GM03348 (cell line): ENCODE data around the gene TMEM168.
"Not testable (repeated sequence)": the region's sequence is repeated elsewhere in the genome, so short reads cannot be mapped to it uniquely, and the experiment has no call there.

Experiments used
- DNase-seq: peaks from one replicate; pipeline ENCODE4 v3.0.0; 2012; ENCODE audit warnings: low spot score

The TMEM168 gene

DNA sequence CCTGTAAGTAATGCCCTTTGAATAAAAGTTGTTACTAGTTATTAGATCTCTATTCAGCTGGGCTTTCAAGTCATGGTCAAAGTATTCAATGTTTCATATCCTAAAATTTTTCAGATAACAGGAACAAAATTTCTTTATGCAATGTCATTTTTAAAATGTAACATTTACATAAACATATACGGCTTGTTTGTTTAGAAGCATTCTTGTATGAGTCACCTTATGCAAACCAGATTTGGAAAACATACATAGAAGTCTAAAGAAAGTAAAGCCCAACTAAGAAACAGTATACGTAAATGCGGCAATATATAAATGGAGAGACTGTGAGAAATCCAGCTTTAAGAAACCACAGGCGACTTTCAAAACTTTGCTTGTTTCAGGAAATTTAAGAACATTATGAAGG lies 10.5 kb downstream of the TMEM168 start:
- no peak for DNase-seq

DNA sequence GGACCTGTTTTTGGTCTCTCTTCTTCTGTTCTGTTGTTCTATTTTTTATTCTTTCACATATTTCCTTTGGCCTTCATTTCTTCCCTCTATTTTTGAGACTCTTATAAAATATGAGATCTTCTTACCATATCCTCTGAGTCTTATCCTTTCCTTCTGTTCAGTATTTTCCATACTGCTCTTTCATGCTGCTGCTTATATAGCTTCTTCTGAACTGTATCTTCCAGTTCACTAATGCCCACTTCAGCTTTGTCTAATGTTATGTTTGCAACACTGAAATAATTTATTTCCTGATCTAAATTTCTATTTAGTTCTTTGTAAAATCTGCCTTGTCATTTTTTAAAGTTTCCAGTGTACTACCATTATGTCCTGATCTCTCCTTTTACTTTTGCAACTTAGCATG lies 12.8 kb downstream of the TMEM168 start:
- DNase-seq: no peak

DNA sequence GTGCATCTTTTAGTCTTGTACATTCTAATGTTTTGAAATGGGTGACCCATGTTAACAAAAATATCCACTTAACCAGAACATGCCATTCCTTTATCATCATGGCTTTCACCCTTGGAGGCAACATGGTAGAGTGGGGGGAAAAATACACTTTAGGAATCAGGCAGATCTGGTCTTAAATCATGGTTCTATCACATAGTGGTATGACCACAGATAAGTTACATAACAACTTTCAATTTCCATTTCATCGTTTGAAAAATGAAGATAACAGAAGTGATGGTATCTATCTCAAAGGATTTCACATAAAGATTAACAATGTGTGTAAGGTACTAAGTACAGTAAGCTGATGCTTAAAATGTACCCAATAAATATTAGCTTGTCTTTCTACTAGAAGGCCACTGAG lies 19.0 kb downstream of the TMEM168 start:
- no peak for DNase-seq

DNA sequence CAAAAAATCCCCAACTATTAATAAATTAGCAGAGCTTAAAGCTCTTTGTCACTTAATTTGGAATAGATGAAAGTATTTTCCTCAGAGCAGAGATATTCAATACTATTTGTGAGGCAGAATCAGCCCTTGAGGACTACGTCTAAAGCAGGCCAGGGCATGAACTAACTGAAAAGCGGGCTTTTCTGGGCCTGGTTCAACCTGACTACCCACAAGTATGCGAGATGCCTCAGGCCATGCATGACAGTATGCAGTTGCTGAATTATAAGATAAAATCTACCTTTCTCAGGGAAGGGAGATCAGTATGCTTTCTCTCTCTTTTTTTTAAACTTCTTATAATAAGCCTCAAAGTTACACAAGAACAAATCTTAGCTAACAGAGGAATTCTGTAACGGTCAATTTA lies 20.1 kb downstream of the TMEM168 start:
- no peak for DNase-seq

DNA sequence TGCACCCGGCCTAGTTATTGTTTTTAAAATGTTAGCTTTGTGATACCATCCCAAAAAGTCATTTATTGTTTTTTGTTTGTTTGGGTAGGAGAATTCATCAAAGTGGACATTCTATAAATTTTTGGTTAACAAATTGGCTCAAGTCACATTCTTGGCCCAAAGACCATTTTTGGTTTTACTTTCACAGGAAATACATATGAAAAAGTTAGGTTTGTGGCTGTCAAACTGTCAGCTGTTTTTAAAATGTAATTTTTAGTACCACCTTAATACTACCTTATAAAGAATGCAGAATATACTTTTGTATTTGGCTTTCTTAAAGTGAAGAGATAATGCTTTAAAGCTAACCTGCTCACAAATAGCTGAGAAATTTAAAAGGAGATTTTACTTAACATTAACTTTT lies 25.1 kb downstream of the TMEM168 start:
- no peak for DNase-seq

DNA sequence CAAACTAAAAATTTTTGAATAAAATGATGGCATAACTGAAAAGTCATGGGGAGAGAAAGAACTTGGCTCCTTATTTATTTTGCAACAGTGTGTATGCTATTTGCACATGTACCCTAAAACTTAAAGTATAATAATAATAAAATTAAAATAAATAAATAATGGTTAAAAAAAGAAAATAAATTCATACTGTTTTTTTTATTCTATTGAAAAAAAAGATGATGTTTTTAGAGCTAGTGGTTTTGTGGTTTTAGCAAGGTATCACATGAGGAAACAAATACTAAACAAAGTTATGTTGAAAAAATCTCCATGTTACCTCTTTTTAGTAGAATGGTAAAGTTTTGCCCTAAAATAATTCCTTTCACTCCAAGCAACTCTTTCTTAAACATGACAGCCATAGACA lies 26.2 kb downstream of the TMEM168 start:
- DNase-seq: no peak

DNA sequence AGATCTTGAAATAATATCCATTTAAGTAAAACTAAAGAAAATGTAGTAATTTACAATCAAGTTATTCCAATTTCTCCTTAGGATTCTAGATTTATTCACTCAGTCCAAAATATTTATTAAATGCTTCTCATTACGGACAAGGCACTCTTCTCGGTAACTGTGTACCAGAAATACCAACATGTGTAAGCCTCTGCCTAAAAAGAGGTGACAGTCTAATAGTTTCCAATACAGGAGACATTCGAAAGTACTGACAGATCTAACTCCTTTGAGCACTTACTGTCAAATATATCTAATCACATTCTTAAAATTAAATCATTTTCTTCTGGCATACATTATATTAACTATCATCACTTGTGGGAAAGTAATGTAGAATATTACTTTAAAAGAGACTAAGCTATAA lies 26.9 kb downstream of the TMEM168 start:
- no peak for DNase-seq

DNA sequence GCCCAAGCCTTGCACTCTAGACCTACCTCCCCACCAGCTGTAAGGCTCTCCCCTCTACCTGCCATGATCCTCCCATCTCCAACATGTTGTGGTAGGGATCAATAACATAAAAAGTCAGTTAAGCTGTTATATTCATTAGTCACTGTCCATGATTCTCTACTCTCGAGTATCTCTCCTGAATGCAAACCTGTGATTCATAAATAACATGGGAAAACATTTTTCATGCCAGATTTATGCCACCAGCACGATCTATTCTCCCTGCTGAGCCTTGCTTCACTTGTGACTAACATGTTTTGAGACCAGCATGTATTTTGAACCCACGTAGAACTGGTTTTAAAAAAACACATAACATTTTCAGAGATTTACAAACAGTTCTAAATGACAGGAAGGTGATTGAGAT lies 30.3 kb downstream of the TMEM168 start:
- DNase-seq: no peak

DNA sequence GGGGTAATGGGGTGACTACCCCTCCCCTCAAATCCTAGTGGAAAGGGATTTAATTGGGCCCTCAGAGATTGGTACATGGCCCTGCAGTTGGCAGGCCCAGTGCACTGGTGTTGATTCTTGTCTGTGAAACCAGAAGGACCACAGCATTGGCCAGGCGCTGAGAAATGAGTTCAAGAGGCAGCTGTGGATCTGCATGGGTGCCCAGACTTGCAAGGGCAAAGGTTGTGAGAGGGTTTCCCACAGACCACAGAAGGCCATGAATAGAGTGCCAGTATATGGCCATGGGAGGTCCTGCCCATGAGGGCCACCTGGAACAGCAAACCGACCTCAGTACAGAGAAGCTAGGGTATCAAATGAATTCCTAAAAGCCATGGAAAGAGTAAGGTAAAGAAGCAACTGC lies 32.9 kb downstream of the TMEM168 start:
- DNase-seq: no peak

DNA sequence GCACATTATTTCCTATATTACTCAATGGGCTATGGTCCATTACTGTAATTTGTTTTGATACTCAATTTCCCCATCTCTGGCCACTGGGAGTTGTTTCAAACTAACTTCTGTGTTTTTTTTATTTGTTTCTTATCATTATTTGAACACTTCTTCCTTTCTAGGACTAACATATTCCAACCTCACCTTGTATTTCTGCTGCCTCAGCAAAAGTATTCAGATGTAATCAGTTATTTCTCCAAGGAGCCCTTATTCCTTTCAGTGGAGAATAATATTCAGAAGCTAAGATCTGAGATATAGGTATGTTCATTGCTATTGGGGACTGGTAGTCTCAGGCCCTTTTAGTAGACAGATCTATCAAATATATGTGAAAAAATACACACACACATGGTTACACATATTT lies 36.9 kb downstream of the TMEM168 start:
- DNase-seq: no peak

DNA sequence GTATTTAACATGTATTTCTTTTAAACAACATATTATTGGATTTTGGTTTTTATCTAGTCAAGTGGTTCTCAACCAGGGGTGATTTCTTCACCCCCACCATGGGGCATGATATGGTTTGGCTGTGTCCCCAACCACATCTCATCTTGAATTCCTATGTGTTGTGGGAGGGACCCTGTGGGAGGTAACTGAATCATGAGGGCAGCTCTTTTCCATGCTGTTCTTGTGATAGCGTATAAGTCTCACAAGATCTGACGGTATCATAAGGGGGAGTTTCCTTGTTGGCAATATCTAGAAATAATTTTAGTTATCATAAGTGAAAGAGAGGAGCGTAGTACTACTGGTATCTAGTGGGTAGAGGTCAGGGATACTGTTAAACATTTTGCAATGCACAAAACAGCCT lies 37.6 kb downstream of the TMEM168 start:
- no peak for DNase-seq

DNA sequence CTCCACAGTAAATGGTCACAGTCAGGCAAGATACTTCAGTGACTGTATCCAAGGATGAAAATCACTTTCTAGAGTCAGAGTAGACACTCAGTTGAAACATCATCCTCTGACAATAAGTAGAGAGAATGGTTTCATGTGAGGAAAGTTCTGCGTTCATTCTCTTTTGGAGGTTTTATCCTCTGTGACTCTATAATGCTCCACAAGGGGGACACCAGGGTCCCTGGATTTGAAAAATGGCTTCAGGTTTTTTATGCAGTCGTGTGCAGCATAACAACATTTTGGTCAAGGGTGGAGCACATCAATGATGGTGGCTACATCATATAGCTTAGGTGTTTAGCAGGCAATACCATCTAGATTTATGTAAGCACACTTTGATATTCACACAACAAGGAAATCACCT lies 40.4 kb downstream of the TMEM168 start:
- no peak for DNase-seq

DNA sequence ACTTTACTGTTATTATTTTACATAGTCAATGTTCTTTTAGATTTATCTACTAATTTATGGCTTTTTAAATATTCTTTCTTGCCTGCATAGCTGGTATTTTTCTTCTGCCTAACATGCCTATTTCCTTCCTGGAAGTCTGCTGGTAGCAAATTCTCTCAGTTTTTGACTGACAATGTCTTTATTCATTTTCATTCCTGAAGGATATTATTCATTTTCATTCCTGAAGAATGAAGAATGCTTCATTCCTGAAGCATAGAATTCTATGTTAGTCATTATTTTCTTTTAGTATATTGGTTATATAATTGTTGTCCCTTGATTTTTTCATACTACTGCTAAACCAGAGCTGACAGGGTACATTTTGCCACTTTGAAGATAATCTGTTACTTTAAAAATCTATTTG lies 41.8 kb downstream of the TMEM168 start:
- no peak for DNase-seq

DNA sequence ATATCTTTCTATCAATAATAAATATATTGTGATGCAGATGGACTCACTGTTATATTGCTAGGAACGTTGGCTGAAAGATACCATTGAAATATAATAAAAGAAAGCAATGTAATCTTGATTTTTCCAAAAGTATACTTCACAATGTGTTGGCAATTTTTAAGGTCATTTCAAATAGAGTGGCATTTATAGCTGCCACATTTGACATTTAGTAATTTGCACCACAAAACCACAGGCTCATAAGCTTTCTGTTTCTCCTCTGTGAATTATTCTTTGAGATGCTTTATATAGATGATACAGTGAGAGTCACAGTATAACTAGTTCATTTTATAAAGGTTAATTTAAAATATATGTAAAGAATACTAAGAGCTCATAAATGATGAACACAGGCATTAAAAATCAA lies 44.6 kb downstream of the TMEM168 start:
- no peak for DNase-seq

DNA sequence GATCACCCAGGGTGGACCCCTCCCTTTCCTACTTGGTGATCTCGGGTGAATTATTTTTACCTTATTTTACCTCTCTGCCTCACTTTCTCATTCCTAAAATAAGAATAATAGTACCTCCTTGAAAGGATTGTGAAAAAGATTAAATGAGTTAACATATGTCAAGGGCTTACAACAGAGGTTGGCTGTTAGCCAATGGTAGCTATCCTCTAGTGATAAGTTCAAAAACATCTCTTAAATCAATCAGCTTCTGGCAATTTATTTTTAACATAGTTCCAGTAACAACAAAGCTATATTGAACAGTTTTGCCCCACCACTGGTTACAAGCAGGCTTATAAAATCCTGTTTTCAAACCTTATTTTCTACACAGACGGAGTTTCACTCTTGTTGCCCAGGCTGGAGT lies 45.4 kb downstream of the TMEM168 start:
- no peak for DNase-seq

DNA sequence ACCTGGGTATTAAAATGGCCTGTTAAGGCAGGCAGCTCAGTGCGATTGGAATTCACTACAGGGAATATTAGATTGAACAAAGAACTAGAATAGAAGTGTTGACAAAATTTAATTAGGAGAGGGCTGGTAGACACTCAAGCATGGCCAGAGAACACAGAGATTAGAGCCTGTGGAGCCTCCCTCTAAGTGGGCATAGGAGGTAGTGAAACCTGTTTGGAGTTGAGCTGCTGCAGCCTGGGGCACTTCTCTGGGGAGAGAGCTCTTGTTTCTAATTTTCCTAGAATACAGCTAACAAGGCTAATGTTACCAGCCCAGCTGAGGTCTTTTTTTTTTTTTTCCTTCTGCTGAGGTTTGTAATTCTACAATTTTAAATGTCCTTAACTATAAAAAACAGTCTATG lies 46.4 kb downstream of the TMEM168 start:
- no peak for DNase-seq

DNA sequence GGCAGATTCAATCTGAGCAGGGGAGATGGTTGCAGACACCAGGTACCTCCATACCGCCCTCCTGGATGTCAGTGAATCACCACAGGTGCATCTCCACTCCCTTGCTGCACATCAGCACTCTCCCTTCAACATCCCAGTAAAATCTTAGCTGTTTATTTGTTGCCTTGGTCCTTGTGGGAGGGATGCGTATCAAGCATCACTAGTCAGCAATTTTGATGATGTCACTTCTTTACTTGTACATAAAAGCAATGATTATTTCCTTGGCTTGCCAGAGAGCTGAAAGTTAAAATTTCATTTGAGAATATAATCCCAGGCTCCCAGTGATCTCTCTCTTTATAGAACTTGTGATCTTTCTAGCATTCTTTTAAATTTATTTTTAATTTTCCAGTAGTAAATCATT lies 49.5 kb downstream of the TMEM168 start:
- no peak for DNase-seq

DNA sequence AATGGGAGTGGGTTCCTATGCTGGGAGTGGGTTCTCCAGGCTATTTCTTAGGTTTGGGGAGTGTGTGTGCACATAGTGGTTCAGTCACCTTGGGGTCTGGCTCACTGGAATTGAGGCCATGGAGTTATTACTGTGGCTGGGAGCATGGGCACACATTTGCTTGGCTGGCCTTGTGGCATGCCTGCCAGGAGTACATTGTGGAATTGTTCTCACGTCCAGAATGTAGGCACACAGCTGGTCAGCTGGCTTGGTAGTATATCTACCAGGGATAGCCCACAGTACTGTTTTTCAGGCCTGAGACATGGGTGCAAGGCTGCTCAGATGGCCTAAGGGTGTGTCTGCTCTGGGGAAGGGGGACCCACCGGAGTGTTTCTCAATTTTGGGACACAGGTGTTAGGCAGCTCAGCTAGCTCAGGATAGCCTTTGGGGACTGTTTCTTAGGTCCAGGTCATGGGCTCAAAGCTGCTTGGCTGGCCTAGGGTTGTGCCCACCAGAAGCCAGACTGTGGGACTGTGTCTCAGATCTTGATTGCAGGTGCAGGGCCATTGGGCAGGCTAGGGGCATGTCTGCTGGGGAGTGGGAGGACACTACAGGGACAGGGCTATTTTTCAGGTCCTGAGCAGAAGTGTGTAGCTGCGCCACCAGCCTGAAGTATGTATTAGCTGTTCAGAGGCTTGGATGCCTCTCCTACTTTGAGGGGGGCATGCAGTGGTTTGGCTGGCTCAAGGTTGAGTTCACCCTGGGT lies 50.6 kb downstream of the TMEM168 start:
- DNase-seq: no peak

DNA sequence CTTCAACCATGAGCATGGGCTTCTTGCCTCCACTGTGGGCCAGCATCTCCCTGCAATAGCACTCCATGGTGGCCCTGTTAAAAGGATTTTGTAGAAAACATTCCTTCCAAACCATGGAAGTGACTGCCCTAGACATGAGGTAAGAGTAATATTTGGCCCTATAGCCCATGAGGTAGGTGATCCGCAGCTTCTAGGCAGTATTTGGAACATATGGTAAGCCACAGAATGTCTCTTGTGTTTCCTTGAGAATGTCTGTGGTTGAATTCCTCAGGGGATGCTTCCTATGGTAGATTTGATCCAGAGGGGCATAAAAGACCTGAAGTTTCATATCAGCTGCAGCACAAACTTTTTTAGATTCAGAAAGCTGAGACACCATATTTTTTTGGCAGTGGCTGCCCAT lies 54.9 kb downstream of the TMEM168 start:
- DNase-seq: no peak

DNA sequence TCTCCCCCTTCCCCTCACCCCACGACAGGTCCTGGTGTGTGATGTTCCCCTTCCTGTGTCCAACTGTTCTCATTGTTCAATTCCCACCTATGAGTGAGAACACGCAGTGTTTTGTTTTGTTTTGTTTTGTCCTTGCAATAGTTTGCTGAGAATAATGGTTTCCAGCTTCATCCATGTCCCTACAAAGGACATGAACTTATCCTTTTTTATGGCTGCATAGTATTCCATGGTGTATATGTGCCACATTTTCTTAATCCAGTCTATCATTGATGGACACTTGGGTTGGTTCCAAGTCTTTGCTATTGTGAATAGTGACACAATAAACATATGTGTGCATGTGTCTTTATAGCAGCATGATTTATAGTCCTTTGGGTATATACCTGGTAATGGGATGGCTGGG lies 58.9 kb downstream of the TMEM168 start:
- DNase-seq: not testable (repeated sequence)

DNA sequence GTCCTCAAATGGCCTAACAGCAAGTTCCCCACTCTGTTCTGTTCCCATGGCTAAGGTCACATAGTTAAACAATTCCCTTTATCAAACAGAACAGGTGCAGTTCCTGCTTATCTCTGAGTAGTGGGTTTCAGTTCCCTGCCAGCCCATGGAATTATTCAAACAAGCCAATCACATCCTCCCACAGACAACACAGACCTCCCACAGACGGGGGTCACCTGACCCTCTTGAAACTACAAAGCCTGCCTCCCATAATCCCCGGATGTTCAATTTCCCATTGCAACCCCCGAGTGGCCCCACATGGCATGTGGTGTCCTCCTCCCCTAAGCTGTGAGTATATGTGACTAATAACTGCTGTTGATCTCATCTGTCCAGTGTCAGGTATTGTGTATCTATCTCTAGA lies 64.1 kb downstream of the TMEM168 start:
- DNase-seq: no peak

DNA sequence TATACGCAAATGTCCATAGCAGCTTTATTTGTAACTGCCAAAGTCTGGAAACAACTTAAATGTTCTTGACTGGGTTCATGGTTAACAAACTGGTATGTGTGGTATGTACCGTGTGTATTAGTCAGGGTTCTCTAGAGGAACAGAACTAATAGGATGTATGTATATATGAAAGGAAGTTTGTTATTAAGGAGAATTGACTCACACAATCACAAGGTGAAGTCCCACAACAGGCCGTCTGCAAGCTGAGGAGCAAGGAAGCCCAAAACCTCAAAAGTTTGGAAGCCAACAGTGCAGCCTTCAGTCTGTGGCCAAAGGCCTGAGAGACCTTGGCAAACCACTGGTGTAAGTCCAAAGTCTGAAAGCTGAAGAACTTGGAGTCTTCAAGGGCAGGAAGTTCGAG lies 66.8 kb downstream of the TMEM168 start:
- DNase-seq: no peak

DNA sequence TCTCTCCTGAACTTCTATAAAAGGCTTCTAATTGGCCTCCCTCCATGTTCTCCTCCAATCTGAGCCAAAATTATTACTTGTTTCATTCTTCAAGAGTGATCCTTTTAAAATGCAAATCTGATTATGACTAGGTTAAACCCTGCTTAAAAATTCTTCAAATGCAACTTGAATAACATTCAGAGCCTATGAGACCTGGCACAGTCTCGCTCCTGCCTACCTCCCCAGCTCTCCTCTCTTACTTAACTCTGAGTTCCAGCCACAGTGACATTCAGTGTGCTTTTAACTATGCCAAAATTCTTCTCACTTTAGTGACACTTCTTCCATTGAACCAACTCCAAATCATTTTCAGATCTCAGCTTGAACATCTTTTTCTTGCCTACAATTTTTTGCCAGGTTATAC lies 68.8 kb downstream of the TMEM168 start:
- DNase-seq: no peak

DNA sequence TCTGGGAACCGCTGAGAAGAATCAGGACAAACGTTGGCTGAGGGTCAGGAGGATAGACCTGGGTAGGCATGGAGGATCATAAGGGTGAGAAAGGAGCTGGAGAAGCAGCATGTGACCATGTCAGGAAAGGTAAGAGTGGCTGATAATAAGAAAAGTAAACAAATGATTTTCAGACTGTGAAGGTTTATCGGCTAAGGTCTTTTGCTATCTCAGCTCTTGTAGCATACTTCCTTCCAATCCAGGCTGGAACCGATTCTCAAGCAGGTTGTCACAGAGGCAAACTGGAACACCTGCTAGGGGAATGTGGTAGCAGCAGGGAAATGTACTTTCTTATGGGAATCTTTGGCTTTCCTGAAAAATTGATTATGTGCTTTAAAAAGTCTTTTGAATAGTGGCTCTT lies 74.7 kb downstream of the TMEM168 start:
- no peak for DNase-seq

DNA sequence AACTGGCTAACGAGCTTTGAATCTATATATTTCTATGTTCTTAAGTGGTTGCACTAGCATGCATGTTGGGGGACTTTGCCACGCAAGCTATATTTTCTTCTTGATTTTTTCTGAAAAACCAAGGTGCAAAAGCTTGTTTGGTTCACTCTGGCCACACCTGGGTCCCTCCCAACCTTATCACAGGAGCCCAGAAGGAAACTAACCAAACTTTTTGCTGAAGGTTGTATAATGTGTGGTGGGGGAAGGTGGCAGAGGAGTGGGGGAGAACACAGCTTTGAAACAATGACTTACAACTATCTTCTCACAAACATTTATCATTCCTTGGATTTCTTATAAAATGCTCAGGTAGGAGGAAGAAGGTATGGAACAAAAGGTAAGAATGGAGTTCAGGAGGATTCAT lies 75.3 kb downstream of the TMEM168 start:
- DNase-seq: no peak
